Inflammatory macrophage (primary cell): ENCODE measurements around the gene OR1L6.

Experiments
- DNase-seq, 2 donors: peaks; one replicate each; pipeline ENCODE4 v3.0.0-alpha.2; 2020 to 2022
- total RNA-seq, 18 experiments: gene quantifications; one replicate each; lab custom pipeline; 2026; ENCODE audit warnings: mixed read lengths in 6 of 18, inconsistent platforms in 2 of 18; lab: John Stamatoyannopoulos, UW

The OR1L6 gene, protein sequence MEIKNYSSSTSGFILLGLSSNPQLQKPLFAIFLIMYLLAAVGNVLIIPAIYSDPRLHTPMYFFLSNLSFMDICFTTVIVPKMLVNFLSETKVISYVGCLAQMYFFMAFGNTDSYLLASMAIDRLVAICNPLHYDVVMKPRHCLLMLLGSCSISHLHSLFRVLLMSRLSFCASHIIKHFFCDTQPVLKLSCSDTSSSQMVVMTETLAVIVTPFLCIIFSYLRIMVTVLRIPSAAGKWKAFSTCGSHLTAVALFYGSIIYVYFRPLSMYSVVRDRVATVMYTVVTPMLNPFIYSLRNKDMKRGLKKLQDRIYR
- 0 to 0.07 (median 0) reads per million in 18 experiments for total RNA-seq

GRCh38 chr9:122742003-122742402 is at the start of gene OR1L6:
OR1L6 (plus strand) TSS chr9:122742303; CDS start chr9:122749848, 7,545 bp downstream.
- no peak for DNase-seq

GRCh38 chr9:122695696-122696095 is 46.4 kb upstream of the OR1L6 start:
- no peak for DNase-seq

GRCh38 chr9:122718038-122718437 is 24.1 kb upstream of the OR1L6 start:
- DNase-seq: no peak

- no peak for DNase-seq
Observed at GRCh38 chr9:122719218-122719617, 22.9 kb upstream of the OR1L6 start.

- DNase-seq: no peak
Observed at GRCh38 chr9:122723690-122724089, 18.4 kb upstream of the OR1L6 start, which contains the start of gene OR1L4. OR1L4 (plus strand) TSS chr9:122723990; CDS start chr9:122723990, 0 bp downstream.

- DNase-seq: no peak
Observed at GRCh38 chr9:122754825-122755224, 12.7 kb downstream of the OR1L6 start.

- no peak for DNase-seq
Observed at GRCh38 chr9:122767817-122768216, 25.7 kb downstream of the OR1L6 start.

GRCh38 chr9:122777052-122777451 is 34.9 kb downstream of the OR1L6 start:
- DNase-seq: no peak

GRCh38 chr9:122777935-122778627 is 36.0 kb downstream of the OR1L6 start:
- DNase-seq: no peak

DNA sequence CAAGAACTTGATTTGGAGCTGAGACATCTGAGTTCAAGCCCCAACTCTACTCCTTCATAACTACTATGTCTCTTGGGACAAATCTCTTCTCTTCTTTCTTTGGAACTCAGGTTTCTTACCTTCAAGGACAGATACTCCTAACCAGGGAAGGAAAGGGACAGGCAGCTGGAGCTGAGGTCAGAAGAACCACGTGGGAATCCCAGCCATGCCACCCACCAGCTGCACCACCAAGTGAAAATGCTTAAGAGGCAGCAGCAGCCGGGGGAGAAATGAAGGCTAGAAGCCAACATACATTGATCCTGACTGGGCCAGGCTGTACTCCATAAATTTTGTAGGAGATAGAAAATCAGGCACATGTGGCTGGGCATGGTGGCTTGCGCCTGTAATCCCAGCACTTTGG is 37.1 kb downstream of the OR1L6 start:
- DNase-seq: no peak

GRCh38 chr9:122780026-122780425 is 37.9 kb downstream of the OR1L6 start:
- no peak for DNase-seq

DNA sequence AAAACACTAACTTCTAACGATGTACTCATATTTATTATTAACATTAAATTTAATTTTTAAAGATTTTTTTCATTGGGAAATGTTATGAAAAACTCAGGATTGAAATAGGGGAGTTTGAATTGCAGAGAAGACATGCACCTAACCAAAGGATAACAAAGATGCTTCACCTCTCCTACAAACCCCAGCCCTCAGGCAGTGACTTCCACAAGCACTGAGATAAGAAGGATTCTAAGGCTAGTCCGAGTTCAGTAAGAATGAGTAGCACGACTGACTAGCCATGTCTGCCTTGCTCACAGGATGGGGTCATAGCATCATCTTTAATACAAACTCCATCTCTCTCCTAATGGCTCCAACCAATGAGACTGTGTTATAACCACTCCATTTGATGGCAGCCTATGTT is 39.6 kb downstream of the OR1L6 start:
- no peak for DNase-seq

DNA sequence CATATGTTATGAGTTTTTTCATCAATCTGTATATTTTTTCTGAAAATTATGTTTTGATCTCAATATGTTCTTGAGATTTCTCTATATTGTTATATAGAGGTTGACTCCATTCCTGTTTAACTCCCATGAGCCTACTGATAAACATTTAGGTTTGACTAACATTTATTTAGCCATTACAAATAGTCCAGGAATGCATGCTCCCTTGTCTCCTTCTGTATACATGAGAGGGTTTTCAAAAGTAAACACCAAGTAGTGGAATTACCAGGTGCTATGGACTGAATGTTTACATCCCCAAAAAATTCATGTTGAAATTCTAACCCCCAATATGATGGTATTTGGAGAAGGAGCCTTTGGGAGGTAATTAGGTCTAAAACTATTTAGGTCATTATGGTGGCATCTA is 43.2 kb downstream of the OR1L6 start:
- DNase-seq: no peak

- DNase-seq: no peak
Observed at GRCh38 chr9:122786338-122786737, 44.2 kb downstream of the OR1L6 start.

GRCh38 chr9:122788831-122789230 is 46.7 kb downstream of the OR1L6 start, which contains the start of gene OR5C1:
OR5C1 (plus strand) TSS chr9:122788933; CDS start chr9:122788933, 0 bp downstream.
- DNase-seq: no peak

GRCh38 chr9:122789256-122790046 is 47.3 kb downstream of the OR1L6 start:
- DNase-seq: no peak

DNA sequence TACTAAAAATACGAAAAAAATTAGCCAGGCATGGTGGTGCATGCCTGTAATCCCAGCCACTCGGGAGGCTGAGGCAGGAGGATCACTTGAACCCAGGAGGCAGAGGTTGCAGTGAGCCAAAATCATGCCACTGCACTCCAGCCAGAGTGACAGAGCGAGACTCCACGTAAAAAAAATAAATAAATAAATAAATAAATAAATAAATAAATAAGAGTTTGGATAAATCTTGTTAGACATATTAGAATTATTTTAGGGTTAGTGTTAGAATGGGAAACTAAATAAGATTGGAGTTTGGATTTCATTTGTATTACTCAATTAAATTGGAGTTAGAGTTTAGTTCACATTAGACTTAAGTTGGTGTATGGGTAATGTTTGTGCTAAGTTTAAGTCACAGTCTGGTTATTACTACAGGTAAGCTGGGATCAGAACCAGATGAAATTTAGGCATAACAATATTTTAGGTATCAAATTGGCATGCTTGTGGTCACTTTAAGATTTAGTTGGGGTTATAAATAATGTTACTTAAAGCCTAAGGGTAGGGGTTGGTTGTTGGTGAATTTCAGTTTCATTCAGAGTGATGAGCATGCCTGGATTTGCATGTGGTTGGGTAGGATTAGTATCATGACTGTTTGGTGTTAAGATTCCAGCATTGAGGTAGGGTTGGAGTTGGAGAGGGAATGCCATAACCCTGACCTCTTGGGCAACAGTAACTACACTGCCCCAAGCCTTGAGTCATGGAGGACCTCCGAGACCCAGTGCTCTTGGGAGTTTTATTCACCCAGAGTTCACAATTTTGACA is 50.0 kb downstream of the OR1L6 start:
- DNase-seq: no peak

GRCh38 chr9:122797316-122798063 is 55.4 kb downstream of the OR1L6 start:
- DNase-seq: no peak
